ENCODE measurements around the gene UBE2O.

Gene UBE2O

GRCh38 chr17:76390003-76390421 lies 62.9 kb downstream of the UBE2O start:
- TF ChIP-seq TCF4 (CRISPR knock-in tag; IDR thresholded peaks at IDR 0.05; ENCODE audit: borderline replicate concordance) (no peak), ZFP30 (CRISPR knock-in tag; IDR thresholded peaks at IDR 0.05) (no peak), SNAI2 (CRISPR knock-in tag; IDR thresholded peaks at IDR 0.05) (no peak), ARNTL (CRISPR knock-in tag; IDR thresholded peaks at IDR 0.05; ENCODE audit: borderline replicate concordance, low read depth) (no peak), ZNF565 (CRISPR knock-in tag; conservative IDR thresholded peaks at IDR 0.05; ENCODE audit: low read depth) (no peak)
- ATAC-seq: no peak

DNA sequence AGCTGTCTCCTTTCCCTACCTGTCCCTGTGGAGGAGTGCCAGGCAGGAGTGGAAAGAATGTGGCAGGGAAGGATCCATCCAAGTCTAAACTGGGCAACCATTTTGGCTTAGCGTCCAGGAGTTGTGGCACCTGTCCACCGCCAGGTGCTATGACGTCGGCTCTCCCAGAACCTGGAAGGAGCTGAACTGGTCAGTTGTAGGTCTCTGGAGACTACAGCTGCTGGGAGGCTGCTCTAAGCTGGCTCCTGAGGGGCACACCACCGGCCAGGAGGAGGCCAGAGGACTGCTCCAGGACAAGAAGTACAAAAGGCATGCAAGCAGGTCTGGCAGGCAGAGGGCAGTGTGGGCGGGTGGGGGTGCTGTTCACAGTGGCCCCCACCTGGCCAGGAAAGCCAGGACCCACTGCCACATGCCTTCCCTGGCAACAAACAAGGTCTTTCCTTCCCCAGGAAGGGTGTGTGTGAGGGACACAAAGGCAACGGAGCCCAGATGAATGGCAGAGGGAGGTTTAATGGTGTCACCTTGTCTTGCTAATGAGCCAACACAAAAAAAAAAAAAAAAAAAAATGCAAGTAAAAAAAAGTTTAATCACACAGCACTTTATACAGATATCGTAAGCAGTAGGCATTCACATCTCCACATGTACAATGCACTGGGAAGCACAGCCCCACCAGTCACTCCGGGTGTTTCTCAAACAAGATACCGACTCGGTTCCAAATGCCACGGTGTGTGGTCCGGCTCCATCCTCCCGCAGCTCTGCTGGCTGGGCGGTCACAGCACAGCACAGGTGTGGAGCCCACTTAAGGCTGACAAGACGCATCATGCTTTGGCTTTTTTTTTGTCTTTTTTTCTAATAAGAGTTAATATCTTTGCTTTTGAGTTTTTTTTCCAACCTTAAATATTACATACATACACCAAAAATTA lies 63.7 kb downstream of the UBE2O start:
- ATAC-seq: no peak
- TF ChIP-seq RARB (CRISPR knock-in tag; IDR thresholded peaks at IDR 0.05): no peak
- no peak for TF ChIP-seq ZFP3 (CRISPR knock-in tag; IDR thresholded peaks at IDR 0.05)
- TF ChIP-seq, protein P1, sequence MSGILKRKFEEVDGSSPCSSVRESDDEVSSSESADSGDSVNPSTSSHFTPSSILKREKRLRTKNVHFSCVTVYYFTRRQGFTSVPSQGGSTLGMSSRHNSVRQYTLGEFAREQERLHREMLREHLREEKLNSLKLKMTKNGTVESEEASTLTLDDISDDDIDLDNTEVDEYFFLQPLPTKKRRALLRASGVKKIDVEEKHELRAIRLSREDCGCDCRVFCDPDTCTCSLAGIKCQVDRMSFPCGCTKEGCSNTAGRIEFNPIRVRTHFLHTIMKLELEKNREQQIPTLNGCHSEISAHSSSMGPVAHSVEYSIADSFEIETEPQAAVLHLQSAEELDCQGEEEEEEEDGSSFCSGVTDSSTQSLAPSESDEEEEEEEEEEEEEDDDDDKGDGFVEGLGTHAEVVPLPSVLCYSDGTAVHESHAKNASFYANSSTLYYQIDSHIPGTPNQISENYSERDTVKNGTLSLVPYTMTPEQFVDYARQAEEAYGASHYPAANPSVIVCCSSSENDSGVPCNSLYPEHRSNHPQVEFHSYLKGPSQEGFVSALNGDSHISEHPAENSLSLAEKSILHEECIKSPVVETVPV (CRISPR knock-in tag; IDR thresholded peaks at IDR 0.05): no peak
- no peak for TF ChIP-seq ZFP30 (CRISPR knock-in tag; IDR thresholded peaks at IDR 0.05)
- TF ChIP-seq ARNTL (CRISPR knock-in tag; IDR thresholded peaks at IDR 0.05; ENCODE audit: borderline replicate concordance, low read depth): no peak
- no peak for TF ChIP-seq ZC3H10 (CRISPR knock-in tag; IDR thresholded peaks at IDR 0.05)
- TF ChIP-seq, protein P2, sequence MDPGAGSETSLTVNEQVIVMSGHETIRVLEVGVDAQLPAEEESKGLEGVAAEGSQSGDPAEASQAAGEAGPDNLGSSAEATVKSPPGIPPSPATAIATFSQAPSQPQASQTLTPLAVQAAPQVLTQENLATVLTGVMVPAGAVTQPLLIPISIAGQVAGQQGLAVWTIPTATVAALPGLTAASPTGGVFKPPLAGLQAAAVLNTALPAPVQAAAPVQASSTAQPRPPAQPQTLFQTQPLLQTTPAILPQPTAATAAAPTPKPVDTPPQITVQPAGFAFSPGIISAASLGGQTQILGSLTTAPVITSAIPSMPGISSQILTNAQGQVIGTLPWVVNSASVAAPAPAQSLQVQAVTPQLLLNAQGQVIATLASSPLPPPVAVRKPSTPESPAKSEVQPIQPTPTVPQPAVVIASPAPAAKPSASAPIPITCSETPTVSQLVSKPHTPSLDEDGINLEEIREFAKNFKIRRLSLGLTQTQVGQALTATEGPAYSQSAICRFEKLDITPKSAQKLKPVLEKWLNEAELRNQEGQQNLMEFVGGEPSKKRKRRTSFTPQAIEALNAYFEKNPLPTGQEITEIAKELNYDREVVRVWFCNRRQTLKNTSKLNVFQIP (CRISPR knock-in tag; IDR thresholded peaks at IDR 0.05; ENCODE audit: borderline replicate concordance, low read depth): no peak
- TF ChIP-seq CSDC2 (CRISPR knock-in tag; IDR thresholded peaks at IDR 0.05): no peak
- TF ChIP-seq PPARA (CRISPR knock-in tag; IDR thresholded peaks at IDR 0.05; ENCODE audit: borderline replicate concordance): no peak
- TF ChIP-seq ESRRG (CRISPR knock-in tag; IDR thresholded peaks at IDR 0.05): no peak
- no peak for TF ChIP-seq OSR1 (CRISPR knock-in tag; IDR thresholded peaks at IDR 0.05)
- no peak for TF ChIP-seq BACH2 (CRISPR knock-in tag; IDR thresholded peaks at IDR 0.05; ENCODE audit: borderline replicate concordance)
- no peak for TF ChIP-seq ZNF70 (CRISPR knock-in tag; IDR thresholded peaks at IDR 0.05)
- no peak for TF ChIP-seq ZNF565 (CRISPR knock-in tag; conservative IDR thresholded peaks at IDR 0.05; ENCODE audit: low read depth)

- ATAC-seq: no peak
- no peak for TF ChIP-seq PATZ1 (CRISPR knock-in tag; IDR thresholded peaks at IDR 0.05; ENCODE audit: borderline replicate concordance)
- no peak for TF ChIP-seq SNAI2 (CRISPR knock-in tag; IDR thresholded peaks at IDR 0.05)
- no peak for TF ChIP-seq CSDC2 (CRISPR knock-in tag; IDR thresholded peaks at IDR 0.05)
- no peak for TF ChIP-seq ARNTL (CRISPR knock-in tag; IDR thresholded peaks at IDR 0.05; ENCODE audit: borderline replicate concordance, low read depth)
- TF ChIP-seq, protein P3, sequence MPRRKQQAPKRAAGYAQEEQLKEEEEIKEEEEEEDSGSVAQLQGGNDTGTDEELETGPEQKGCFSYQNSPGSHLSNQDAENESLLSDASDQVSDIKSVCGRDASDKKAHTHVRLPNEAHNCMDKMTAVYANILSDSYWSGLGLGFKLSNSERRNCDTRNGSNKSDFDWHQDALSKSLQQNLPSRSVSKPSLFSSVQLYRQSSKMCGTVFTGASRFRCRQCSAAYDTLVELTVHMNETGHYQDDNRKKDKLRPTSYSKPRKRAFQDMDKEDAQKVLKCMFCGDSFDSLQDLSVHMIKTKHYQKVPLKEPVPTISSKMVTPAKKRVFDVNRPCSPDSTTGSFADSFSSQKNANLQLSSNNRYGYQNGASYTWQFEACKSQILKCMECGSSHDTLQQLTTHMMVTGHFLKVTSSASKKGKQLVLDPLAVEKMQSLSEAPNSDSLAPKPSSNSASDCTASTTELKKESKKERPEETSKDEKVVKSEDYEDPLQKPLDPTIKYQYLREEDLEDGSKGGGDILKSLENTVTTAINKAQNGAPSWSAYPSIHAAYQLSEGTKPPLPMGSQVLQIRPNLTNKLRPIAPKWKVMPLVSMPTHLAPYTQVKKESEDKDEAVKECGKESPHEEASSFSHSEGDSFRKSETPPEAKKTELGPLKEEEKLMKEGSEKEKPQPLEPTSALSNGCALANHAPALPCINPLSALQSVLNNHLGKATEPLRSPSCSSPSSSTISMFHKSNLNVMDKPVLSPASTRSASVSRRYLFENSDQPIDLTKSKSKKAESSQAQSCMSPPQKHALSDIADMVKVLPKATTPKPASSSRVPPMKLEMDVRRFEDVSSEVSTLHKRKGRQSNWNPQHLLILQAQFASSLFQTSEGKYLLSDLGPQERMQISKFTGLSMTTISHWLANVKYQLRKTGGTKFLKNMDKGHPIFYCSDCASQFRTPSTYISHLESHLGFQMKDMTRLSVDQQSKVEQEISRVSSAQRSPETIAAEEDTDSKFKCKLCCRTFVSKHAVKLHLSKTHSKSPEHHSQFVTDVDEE (CRISPR knock-in tag; IDR thresholded peaks at IDR 0.05): no peak
These were observed 65.8 kb downstream of the UBE2O start for GRCh38 chr17:76386966-76387765.
